Stimulated activated CD4-positive, alpha-beta T cell treated with anti-CD3 and anti-CD28 coated beads, Interleukin-4, amount 100 ng/mL, for 48 hours (primary cell): ENCODE data around the gene GFOD1.

Experiments used
- DNase-seq, 2 donors: peaks; one replicate each; pipeline ENCODE4 v3.0.0-alpha.2; 2020; ENCODE audit warnings: low read depth in 2 of 2

The GFOD1 gene

GRCh38 chr6:13487122-13488014, at the start of gene GFOD1:
Gene GFOD1 (minus strand): TSS chr6:13487600. CDS start chr6:13486890, 710 bp downstream.
- DNase-seq = peak; percentile 65 to 73

GRCh38 chr6:13536796-13537526, 49.6 kb upstream of the GFOD1 start:
- no peak for DNase-seq

GRCh38 chr6:13535306-13535705, 47.9 kb upstream of the GFOD1 start:
- DNase-seq = no peak

- DNase-seq = no peak
Measured at GRCh38 chr6:13534536-13534935, 47.1 kb upstream of the GFOD1 start.

GRCh38 chr6:13531956-13532355, 44.6 kb upstream of the GFOD1 start:
- DNase-seq = no peak

GRCh38 chr6:13528777-13529343, 41.5 kb upstream of the GFOD1 start:
- no peak for DNase-seq

- DNase-seq = no peak
Measured at GRCh38 chr6:13528232-13528631, 40.8 kb upstream of the GFOD1 start.

GRCh38 chr6:13527671-13528056, 40.3 kb upstream of the GFOD1 start:
- DNase-seq = no peak

- DNase-seq = no peak
Measured at GRCh38 chr6:13526727-13527670, 39.6 kb upstream of the GFOD1 start.

- DNase-seq = no peak
Measured at GRCh38 chr6:13526357-13526726, 38.9 kb upstream of the GFOD1 start.

GRCh38 chr6:13524801-13525508, 37.6 kb upstream of the GFOD1 start:
- DNase-seq = no peak

GRCh38 chr6:13523826-13524622, 36.6 kb upstream of the GFOD1 start:
- DNase-seq = no peak

GRCh38 chr6:13522656-13523055, 35.3 kb upstream of the GFOD1 start:
- DNase-seq = no peak

- no peak for DNase-seq
Measured at GRCh38 chr6:13519839-13520238, 32.4 kb upstream of the GFOD1 start.

GRCh38 chr6:13517116-13517515, 29.7 kb upstream of the GFOD1 start:
- no peak for DNase-seq

- no peak for DNase-seq
Measured at GRCh38 chr6:13515912-13516311, 28.5 kb upstream of the GFOD1 start.

- no peak for DNase-seq
Measured at GRCh38 chr6:13513626-13514502, 26.5 kb upstream of the GFOD1 start.

GRCh38 chr6:13512900-13513299, 25.5 kb upstream of the GFOD1 start:
- DNase-seq = no peak
